ENCODE data around the gene SLC2A6. TPM values are rescaled to one million over a fixed set of nuclear protein-coding genes. Genes with fewer than 3 reads are reported as not detected.

Gene SLC2A6
- polyA plus RNA-seq, 2 donors, result 0.69 TPM

- 71 to 75% methylated on average over 11 of the region's 11 CpGs for WGBS, 2 donors
- no peaks in the 10 kb centered on the region for H3K36me3 ChIP-seq (ENCODE audit: control insufficient read depth in 2 of 2, insufficient read depth in 2 of 2, low read length in 1 of 2)
- H3K4me3 ChIP-seq (ENCODE audit: low read depth in 1 of 2, low read length in 2 of 2), result no peak overlapping the region
- H3K9me3 ChIP-seq (ENCODE audit: control insufficient read depth in 2 of 2, insufficient read depth in 1 of 2, low read depth in 1 of 2, low read length in 1 of 2), result no peaks in the 10 kb centered on the region
- peaks cover 0 to 8% of the 10 kb centered on the region in 2 donors for H3K4me1 ChIP-seq (ENCODE audit: control insufficient read depth in 2 of 2, insufficient read depth in 2 of 2, low read length in 1 of 2)
- no peaks in the 10 kb centered on the region for H3K27me3 ChIP-seq (ENCODE audit: control insufficient read depth in 1 of 2, insufficient read depth in 2 of 2, low read length in 2 of 2)
- no peak overlapping the region for H3K27ac ChIP-seq (ENCODE audit: low read depth in 2 of 2, low read length in 1 of 2)
These were observed 37.5 kb upstream of the SLC2A6 start for GRCh38 chr9:133516256-133516960.

DNA sequence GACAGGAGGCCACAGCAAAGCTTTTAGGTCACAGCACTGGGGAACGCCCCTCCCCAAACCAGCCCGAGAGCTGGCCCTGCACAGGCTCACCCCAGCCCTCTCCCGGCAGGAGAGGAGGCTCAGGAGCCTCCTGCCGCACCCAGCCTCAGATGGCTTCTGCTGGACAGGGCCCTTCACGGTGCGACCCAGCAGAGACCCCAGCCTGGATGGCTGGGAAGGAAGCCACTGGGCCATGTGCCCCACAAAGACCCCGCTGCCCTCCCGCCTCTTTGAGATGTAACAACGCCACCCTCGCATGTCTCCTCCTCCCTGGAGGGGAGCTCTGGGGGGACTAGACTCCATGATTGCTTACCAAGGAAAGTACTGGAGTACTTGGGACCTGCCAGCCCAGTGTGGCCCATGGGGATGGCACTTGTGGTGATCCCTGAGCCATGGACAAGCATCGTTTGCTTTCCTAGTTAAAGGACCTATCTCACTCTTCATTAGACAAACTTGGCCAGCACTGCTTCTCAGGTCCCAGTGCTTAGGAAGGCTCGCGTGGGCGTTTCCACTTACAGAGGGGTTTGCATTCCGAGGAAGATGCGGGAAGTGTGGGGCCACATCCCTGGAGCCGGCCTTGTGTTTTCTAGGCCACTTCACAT, 36.8 kb upstream of the SLC2A6 start:
- Histone ChIP-seq H3K9me3 (ENCODE audit: control insufficient read depth in 2 of 2, insufficient read depth in 1 of 2, low read depth in 1 of 2, low read length in 1 of 2) (no peaks in the 10 kb centered on the region), H3K4me1 (ENCODE audit: control insufficient read depth in 2 of 2, insufficient read depth in 2 of 2, low read length in 1 of 2) (peaks cover 0 to 8% of the 10 kb centered on the region in 2 donors), H3K27ac (ENCODE audit: low read depth in 2 of 2, low read length in 1 of 2) (no peak overlapping the region), H3K36me3 (ENCODE audit: control insufficient read depth in 2 of 2, insufficient read depth in 2 of 2, low read length in 1 of 2) (no peaks in the 10 kb centered on the region), H3K27me3 (ENCODE audit: control insufficient read depth in 1 of 2, insufficient read depth in 2 of 2, low read length in 2 of 2) (no peaks in the 10 kb centered on the region), H3K4me3 (ENCODE audit: low read depth in 1 of 2, low read length in 2 of 2) (no peak overlapping the region)
- WGBS, 2 donors, result 89 to 93% methylated on average over 17 of the region's 17 CpGs

DNA sequence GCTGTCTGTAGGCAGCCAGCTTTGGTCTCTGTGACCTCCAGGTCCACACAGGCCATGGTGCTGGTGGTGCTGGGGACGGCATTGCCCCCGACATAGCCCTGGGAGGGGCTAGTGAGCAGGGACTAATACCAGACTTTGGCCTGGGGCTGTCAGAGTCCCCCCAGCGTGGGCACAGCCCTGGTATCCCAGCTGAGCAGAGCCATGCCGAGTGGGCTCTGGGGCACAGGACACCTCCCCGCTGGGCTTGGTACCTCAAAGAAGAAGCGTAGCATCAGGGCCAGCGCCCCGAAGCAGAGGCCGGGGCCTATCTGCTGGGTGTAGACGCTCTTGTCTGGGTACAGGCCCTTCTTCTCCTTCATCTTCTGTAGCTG, 36.3 kb upstream of the SLC2A6 start:
- Histone ChIP-seq H3K36me3 (ENCODE audit: control insufficient read depth in 2 of 2, insufficient read depth in 2 of 2, low read length in 1 of 2) (no peaks in the 10 kb centered on the region), H3K4me1 (ENCODE audit: control insufficient read depth in 2 of 2, insufficient read depth in 2 of 2, low read length in 1 of 2) (peaks cover 0 to 8% of the 10 kb centered on the region in 2 donors), H3K27ac (ENCODE audit: low read depth in 2 of 2, low read length in 1 of 2) (no peak overlapping the region), H3K27me3 (ENCODE audit: control insufficient read depth in 1 of 2, insufficient read depth in 2 of 2, low read length in 2 of 2) (no peaks in the 10 kb centered on the region), H3K4me3 (ENCODE audit: low read depth in 1 of 2, low read length in 2 of 2) (no peak overlapping the region), H3K9me3 (ENCODE audit: control insufficient read depth in 2 of 2, insufficient read depth in 1 of 2, low read depth in 1 of 2, low read length in 1 of 2) (no peaks in the 10 kb centered on the region)
- WGBS, 2 donors, result 85 to 87% methylated on average over 10 of the region's 10 CpGs

DNA sequence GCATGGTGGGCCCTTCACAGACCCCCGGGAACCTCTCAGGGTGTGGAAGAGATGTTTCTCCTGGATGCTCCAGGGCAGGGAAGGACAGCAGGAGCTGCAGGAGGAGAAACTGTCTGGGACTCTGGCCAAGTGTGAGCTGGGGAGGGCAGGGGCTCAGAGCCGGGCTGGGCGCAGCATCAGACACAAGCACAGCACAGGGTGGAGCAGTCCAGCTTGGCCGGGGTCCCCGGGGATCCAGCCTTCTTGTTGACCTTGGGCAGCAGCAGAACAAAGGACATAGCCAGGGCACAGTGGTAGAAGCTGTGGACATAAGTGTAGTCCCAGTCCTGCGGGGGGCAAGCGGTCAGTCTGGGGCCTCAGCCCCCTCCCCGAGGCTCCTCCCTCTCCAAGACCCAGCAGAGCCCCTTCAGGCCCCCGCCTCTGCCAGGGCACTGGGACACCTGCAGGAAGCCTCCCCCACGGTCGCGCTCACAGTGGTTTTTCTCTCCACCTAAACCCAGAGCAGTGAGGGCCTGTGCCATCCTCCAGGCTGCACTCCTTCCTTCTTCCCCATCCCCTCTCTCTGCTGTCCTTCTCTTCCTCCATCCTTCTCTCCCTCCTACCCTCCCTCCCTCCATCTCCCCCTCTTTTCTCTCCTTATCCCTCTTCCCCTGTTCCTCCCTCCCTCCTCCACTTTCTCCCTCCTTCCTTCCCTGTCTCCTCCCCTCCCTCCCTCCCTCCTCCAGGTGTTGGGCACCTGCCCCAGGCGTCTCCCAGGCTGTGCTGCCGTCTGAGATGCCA, 35.8 kb upstream of the SLC2A6 start:
- H3K27ac ChIP-seq (ENCODE audit: low read depth in 2 of 2, low read length in 1 of 2), result no peak overlapping the region
- H3K9me3 ChIP-seq (ENCODE audit: control insufficient read depth in 2 of 2, insufficient read depth in 1 of 2, low read depth in 1 of 2, low read length in 1 of 2), result no peaks in the 10 kb centered on the region
- WGBS, 2 donors, result 37 to 42% methylated on average over 10 to 14 of the region's 14 CpGs
- no peak overlapping the region for H3K4me3 ChIP-seq (ENCODE audit: low read depth in 1 of 2, low read length in 2 of 2)
- peaks cover 0 to 8% of the 10 kb centered on the region in 2 donors for H3K4me1 ChIP-seq (ENCODE audit: control insufficient read depth in 2 of 2, insufficient read depth in 2 of 2, low read length in 1 of 2)
- no peaks in the 10 kb centered on the region for H3K36me3 ChIP-seq (ENCODE audit: control insufficient read depth in 2 of 2, insufficient read depth in 2 of 2, low read length in 1 of 2)
- H3K27me3 ChIP-seq (ENCODE audit: control insufficient read depth in 1 of 2, insufficient read depth in 2 of 2, low read length in 2 of 2), result no peaks in the 10 kb centered on the region

GRCh38 chr9:133513214-133514100, 34.6 kb upstream of the SLC2A6 start:
- 69 to 70% methylated on average over 28 of the region's 28 CpGs for WGBS, 2 donors
- H3K27ac ChIP-seq (ENCODE audit: low read depth in 2 of 2, low read length in 1 of 2), result no peak overlapping the region
- no peaks in the 10 kb centered on the region for H3K27me3 ChIP-seq (ENCODE audit: control insufficient read depth in 1 of 2, insufficient read depth in 2 of 2, low read length in 2 of 2)
- H3K36me3 ChIP-seq (ENCODE audit: control insufficient read depth in 2 of 2, insufficient read depth in 2 of 2, low read length in 1 of 2), result no peaks in the 10 kb centered on the region
- no peaks in the 10 kb centered on the region for H3K9me3 ChIP-seq (ENCODE audit: control insufficient read depth in 2 of 2, insufficient read depth in 1 of 2, low read depth in 1 of 2, low read length in 1 of 2)
- no peak overlapping the region for H3K4me3 ChIP-seq (ENCODE audit: low read depth in 1 of 2, low read length in 2 of 2)
- peaks cover 0 to 13% of the 10 kb centered on the region in 2 donors for H3K4me1 ChIP-seq (ENCODE audit: control insufficient read depth in 2 of 2, insufficient read depth in 2 of 2, low read length in 1 of 2)

DNA sequence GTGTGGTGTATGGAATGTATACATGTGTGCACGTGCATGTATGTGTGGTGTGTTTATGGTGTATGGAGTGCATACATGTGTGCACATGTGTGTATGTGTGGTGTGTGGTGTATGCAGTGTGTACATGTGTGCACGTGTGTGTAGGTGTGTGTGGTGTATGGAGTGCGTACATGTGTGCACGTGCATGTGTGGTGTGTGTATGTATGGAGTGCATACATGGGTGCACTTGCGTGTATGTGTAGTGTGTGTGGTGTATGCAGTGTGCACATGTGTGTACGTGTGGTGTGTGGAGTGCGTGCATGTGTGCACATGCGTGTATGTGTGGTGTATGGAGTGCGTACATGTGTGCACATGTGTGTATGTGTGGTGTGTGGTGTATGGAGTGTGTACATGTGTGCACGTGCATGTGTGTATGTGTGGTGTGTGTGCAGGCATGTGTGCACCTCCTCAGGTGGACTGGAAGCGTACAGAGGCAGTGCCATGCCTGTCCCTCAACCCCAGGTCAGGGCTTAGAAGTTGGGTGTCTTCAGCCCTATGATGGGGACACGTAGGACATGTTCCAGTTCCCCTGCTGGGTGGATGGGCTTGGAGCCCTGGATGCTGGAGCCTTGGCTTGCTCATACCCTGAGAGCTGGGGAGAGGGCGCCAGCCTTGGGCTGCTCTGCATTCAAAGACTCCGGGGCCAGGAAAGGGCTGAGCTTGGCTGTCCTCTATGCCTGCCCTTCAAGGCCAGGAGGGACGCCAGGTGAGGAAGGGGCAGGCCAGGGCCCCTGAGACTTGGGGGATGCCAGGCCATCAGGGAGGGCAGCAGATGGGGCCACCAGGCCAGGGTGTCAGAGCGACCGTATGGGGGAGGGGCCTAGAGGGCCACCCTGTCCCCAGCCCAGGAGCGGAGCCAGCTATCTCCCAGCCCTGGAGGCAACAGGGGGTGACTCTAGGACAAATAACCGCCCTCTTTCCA, 33.6 kb upstream of the SLC2A6 start:
- peaks cover 0 to 13% of the 10 kb centered on the region in 2 donors for H3K4me1 ChIP-seq (ENCODE audit: control insufficient read depth in 2 of 2, insufficient read depth in 2 of 2, low read length in 1 of 2)
- WGBS, 2 donors, result 87% methylated on average over 19 of the region's 19 CpGs

GRCh38 chr9:133511607-133512006, 32.7 kb upstream of the SLC2A6 start:
- no peak overlapping the region for H3K27ac ChIP-seq (ENCODE audit: low read depth in 2 of 2, low read length in 1 of 2)
- no peak overlapping the region for H3K4me3 ChIP-seq (ENCODE audit: low read depth in 1 of 2, low read length in 2 of 2)
- H3K4me1 ChIP-seq (ENCODE audit: control insufficient read depth in 2 of 2, insufficient read depth in 2 of 2, low read length in 1 of 2), result peaks cover 0 to 13% of the 10 kb centered on the region in 2 donors
- WGBS, 2 donors, result 87% methylated on average over 10 of the region's 10 CpGs
- H3K9me3 ChIP-seq (ENCODE audit: control insufficient read depth in 2 of 2, insufficient read depth in 1 of 2, low read depth in 1 of 2, low read length in 1 of 2), result no peaks in the 10 kb centered on the region
- H3K27me3 ChIP-seq (ENCODE audit: control insufficient read depth in 1 of 2, insufficient read depth in 2 of 2, low read length in 2 of 2), result no peaks in the 10 kb centered on the region
- H3K36me3 ChIP-seq (ENCODE audit: control insufficient read depth in 2 of 2, insufficient read depth in 2 of 2, low read length in 1 of 2), result no peaks in the 10 kb centered on the region

More for the DNA sequence above, 33.6 kb upstream of the SLC2A6 start:
- H3K4me3 ChIP-seq (ENCODE audit: low read depth in 1 of 2, low read length in 2 of 2), result no peak overlapping the region
- H3K27ac ChIP-seq (ENCODE audit: low read depth in 2 of 2, low read length in 1 of 2), result no peak overlapping the region
- no peaks in the 10 kb centered on the region for H3K27me3 ChIP-seq (ENCODE audit: control insufficient read depth in 1 of 2, insufficient read depth in 2 of 2, low read length in 2 of 2)
- no peaks in the 10 kb centered on the region for H3K36me3 ChIP-seq (ENCODE audit: control insufficient read depth in 2 of 2, insufficient read depth in 2 of 2, low read length in 1 of 2)
- H3K9me3 ChIP-seq (ENCODE audit: control insufficient read depth in 2 of 2, insufficient read depth in 1 of 2, low read depth in 1 of 2, low read length in 1 of 2), result no peaks in the 10 kb centered on the region

DNA sequence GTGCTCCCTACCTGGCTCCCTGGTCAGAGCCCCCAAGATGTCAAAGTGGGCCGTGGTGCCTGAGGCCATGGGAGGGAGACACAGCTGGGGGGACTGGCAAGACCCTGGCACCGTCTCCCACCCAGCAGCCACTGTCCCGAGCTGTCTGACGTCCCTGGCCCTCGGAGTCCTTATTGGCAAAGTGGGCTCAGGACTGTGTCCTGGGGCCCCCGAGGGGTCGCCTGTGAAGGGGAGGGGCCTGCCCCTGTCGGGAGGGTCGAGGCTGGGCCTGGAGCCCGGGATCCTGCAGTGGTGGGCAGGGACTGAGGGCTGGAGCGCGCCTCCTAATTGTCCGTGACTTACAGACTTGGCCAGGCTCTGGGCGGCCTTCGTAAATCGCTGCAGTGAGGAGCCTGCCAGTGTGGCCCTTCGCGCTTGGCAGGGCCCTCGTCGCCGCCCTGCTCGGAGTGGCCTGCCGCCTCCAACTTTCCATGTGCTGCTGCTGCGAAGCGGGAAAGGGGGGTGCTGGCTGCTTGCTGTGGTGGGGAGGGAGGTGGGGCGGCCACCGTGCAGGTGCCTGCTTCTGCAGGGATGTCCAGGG, 32.1 kb upstream of the SLC2A6 start:
- 91 to 93% methylated on average over 27 of the region's 27 CpGs for WGBS, 2 donors
- peaks cover 0 to 14% of the 10 kb centered on the region in 2 donors for H3K4me1 ChIP-seq (ENCODE audit: control insufficient read depth in 2 of 2, insufficient read depth in 2 of 2, low read length in 1 of 2)
- no peaks in the 10 kb centered on the region for H3K9me3 ChIP-seq (ENCODE audit: control insufficient read depth in 2 of 2, insufficient read depth in 1 of 2, low read depth in 1 of 2, low read length in 1 of 2)
- no peak overlapping the region for H3K4me3 ChIP-seq (ENCODE audit: low read depth in 1 of 2, low read length in 2 of 2)
- no peak overlapping the region for H3K27ac ChIP-seq (ENCODE audit: low read depth in 2 of 2, low read length in 1 of 2)
- no peaks in the 10 kb centered on the region for H3K36me3 ChIP-seq (ENCODE audit: control insufficient read depth in 2 of 2, insufficient read depth in 2 of 2, low read length in 1 of 2)
- H3K27me3 ChIP-seq (ENCODE audit: control insufficient read depth in 1 of 2, insufficient read depth in 2 of 2, low read length in 2 of 2), result no peaks in the 10 kb centered on the region
